GM12874 (cell line): ENCODE measurements around the gene ARHGEF37.

ENCODE experiments used
- TF ChIP-seq, protein P1 (sequence below): IDR thresholded peaks from 2 replicates; pipeline ENCODE4 v1.5.1; 2011; ENCODE audit warnings: low read depth, mild to moderate bottlenecking, control low read depth, low read length, moderate library complexity; ENCODE audit not compliant: insufficient read depth

Gene ARHGEF37

DNA sequence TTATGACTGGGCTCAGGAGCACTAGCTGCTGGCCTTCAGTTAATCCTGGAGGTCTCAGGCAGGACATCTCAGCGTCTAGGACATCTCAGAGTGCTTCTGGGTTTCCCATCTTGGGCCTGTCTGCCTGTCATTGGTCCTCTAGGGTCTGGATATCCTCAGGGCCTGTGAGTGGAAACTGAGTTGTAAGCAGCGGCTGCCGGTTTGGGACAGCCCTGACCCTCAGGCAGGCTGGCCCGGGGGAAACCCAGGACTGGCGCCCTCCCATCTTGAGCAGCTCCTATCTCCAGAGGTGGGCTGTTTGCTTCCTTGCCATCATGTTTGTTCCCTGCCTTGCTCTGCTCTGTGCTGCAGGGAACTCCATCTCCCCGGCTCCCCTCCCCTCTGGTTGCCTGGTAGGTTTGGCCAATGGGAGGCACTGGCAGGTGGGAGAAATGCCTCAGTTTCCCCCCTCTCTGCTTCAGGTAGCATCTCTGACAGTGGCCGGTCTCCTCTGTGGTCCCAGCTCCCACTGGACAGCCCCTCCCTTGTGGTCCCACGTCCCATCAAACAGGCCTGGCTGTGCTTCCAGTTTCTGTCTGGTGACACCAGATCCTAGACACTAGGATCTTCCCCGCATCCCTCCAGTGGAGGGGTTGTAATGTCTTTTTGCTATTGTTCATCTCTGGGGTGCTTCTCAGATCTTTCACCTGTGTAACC is 57.4 kb downstream of the ARHGEF37 start:
- TF ChIP-seq, protein P1, sequence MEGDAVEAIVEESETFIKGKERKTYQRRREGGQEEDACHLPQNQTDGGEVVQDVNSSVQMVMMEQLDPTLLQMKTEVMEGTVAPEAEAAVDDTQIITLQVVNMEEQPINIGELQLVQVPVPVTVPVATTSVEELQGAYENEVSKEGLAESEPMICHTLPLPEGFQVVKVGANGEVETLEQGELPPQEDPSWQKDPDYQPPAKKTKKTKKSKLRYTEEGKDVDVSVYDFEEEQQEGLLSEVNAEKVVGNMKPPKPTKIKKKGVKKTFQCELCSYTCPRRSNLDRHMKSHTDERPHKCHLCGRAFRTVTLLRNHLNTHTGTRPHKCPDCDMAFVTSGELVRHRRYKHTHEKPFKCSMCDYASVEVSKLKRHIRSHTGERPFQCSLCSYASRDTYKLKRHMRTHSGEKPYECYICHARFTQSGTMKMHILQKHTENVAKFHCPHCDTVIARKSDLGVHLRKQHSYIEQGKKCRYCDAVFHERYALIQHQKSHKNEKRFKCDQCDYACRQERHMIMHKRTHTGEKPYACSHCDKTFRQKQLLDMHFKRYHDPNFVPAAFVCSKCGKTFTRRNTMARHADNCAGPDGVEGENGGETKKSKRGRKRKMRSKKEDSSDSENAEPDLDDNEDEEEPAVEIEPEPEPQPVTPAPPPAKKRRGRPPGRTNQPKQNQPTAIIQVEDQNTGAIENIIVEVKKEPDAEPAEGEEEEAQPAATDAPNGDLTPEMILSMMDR: no peak

DNA sequence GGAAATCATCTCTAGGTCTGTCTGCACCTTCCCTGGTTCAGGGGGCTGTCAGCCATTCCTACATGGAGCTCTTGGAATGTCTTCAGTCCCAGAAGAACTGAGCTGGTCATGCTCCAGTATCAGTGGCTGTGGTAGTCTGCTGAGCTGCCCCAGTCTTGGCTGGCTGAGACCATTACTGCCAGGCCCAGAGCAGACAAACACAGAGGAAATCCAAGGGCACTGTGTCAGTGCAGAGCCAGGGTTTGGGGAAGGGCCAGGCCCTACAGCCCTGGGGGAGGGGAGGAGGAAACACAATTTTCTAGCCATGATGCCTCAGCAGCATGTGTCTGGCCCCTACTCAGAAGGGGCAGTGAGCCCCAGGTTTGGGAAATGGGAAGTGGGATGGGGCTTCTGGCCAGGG is 58.4 kb downstream of the ARHGEF37 start:
- TF ChIP-seq, protein P1: no peak

DNA sequence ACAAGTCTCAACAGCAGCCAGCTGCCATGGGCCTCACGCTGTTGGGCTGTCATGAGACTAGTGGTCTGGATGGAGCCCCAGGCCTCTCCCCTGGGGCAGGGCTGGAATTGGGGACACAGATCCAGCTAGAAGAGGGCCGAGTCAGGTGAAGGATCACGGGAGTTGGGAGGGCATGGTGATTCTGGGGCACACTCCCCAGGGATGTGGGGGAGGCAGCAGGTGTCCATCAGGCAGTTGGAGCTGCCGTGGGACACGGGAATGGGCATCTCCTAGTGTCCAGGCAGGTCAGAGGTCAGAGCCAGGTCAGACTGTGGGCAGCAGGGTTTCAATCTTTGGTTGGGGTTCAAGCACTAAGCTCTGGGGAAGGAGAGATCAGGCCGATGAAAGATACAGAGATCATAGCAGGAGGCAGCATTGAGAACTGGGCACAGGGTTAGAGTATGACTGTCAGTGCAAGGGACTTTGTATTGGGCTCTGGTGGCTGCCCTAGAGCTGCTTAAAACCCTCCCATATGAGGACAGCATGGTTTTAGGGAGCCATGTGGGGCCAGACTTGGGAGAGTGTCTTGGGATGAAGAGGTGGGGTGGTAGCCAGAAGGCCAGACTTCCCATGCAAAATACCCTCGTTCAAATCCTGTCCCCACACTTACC is 59.2 kb downstream of the ARHGEF37 start:
- TF ChIP-seq, protein P1: no peak

DNA sequence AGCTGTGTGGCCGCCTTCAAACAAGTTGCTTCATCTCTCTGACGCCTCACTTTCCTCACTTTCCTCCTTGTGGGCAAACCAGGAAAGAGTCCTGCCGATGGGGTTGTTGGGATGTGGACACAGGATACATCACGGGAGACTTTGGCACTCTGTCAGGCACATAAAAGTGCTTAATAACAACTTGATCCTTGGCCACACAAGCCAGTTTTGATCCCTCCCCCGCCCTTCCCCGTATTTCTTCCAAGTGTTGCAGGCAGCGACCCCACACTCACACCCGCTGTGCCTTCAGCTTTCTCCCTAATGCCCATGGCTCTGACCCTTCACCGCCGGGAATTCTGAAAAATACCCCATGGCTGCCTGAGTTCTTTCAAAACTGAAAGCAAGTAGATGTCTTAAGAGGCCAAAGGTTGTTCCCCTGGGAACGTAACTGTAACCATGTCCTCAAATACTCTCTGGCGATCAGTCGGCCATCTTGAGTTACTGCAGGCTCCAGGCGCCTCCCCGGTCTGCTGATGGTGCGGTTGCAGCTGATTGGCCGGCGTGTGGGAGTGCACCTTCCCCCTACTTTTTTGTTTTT is 59.8 kb downstream of the ARHGEF37 start:
- TF ChIP-seq, protein P1: no peak

DNA sequence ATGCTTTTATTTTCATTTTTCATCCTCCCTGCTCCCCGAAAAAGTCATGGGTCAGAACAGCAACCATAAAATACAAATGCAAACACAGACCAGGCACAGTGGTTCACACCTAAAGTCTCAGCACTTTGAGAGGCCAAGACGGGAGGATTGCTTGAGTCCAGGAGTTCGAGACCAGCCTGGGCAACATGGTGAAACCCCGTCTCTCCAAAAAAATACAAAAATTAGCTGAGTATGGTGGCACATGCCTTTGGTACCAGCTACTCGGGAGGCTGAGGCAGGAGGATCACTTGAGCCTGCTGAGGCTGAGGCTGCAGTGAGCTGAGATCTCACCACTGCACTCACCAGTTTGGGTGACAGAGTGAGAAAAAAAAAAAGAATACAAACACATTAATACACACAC is 60.3 kb downstream of the ARHGEF37 start:
- TF ChIP-seq, protein P1: no peak

DNA sequence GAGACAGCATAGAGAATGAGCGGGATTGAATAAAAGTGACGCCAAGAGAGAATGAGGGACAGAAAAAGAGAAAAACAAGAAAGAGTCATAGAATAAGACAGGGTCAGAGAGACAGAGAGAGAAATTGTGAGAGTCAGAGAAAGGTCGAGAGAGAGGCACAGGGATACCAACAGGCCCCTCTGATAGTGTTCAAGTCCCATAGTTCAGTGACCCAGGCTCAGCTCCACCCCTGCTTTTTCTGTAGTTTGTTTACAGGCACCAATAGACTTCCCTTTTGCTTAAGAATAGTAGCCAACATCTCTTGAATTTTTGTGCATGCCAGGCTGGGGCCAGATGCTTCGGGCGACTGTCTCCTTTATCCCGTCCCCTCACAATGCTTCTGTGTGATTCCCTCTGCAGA is 62.5 kb downstream of the ARHGEF37 start:
- TF ChIP-seq, protein P1: no peak

DNA sequence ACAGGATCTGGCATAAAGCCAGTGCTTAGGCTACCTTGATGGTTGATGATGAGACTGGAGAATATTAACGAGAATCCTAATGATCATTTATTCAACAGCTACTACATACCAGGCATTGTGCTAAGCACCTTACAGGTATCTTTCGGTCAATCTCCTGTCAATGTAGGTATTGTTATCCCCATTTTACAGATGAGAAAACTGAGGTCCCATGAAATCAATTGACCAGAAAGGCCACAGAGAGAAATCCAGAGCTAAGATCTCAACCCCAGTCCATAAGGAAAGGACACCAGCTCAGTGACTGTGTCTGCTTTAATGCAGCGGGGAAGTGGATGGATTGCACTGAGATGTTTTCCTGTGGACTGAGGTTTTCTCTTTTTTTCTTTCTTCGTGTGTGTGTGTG is 63.3 kb downstream of the ARHGEF37 start:
- TF ChIP-seq, protein P1: no peak
